Measurements from ENCODE around the gene TMC5. TPM values are rescaled to one million over a fixed set of nuclear protein-coding genes. Genes with fewer than 3 reads are reported as not detected.

TMC5 gene
- total RNA-seq, 1 experiment from 2014 or later = 52.5 TPM

GRCh38 chr16:19521471-19522396 is 104.1 kb downstream of the TMC5 start, which contains the start of gene GDE1:
GDE1 (minus strand) TSS chr16:19522098; CDS start chr16:19521964, 134 bp downstream.
- Histone ChIP-seq H3K4me2 (peak within 1 kb of the TSS; percentile 83), H3K9me3 (ENCODE audit: insufficient read depth, low read depth) (no peaks in the 10 kb centered on the region), H3K27me3 (ENCODE audit: insufficient read depth, low read depth) (no peaks in the 10 kb centered on the region), H3K27ac (peak within 1 kb of the TSS; percentile 76), H3F3A (ENCODE audit: insufficient read depth, low read depth) (peaks cover 27% of the 10 kb centered on the region), H3K9me2 (ENCODE audit: insufficient read depth) (no peaks in the 10 kb centered on the region), H3K79me2 (ENCODE audit: low read depth) (peaks cover 74% of the 10 kb centered on the region), H3K4me3 (peak within 1 kb of the TSS; percentile 74), H4K20me1 (ENCODE audit: insufficient read depth) (no peaks in the 10 kb centered on the region), H3K36me3 (ENCODE audit: low read depth) (peaks cover 4% of the 10 kb centered on the region; the same call in 1 of the 2 replicates), H3K4me1 (replicated peaks; ENCODE audit: insufficient read depth) (peaks cover 68% of the 10 kb centered on the region), H2AFZ (peak within 1 kb of the TSS; percentile 19)
- intact Hi-C loops (cut with micrococcal nuclease; ENCODE audit: unreplicated experiment) = loop anchor here (1.0 to 10.0 kb wide), 7 partner anchors 16 to 721 kb away; partner anchors contain the start of genes ARL6IP1 and TMC7
- TF ChIP-seq, protein P1, sequence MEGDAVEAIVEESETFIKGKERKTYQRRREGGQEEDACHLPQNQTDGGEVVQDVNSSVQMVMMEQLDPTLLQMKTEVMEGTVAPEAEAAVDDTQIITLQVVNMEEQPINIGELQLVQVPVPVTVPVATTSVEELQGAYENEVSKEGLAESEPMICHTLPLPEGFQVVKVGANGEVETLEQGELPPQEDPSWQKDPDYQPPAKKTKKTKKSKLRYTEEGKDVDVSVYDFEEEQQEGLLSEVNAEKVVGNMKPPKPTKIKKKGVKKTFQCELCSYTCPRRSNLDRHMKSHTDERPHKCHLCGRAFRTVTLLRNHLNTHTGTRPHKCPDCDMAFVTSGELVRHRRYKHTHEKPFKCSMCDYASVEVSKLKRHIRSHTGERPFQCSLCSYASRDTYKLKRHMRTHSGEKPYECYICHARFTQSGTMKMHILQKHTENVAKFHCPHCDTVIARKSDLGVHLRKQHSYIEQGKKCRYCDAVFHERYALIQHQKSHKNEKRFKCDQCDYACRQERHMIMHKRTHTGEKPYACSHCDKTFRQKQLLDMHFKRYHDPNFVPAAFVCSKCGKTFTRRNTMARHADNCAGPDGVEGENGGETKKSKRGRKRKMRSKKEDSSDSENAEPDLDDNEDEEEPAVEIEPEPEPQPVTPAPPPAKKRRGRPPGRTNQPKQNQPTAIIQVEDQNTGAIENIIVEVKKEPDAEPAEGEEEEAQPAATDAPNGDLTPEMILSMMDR (conservative IDR thresholded peaks at IDR 0.05) = peak; percentile 46; the same call in 1 of the 2 replicates
- TF ChIP-seq EZH2 (IDR thresholded peaks at IDR 0.05; ENCODE audit: low read depth) = no peak
- ChIA-PET POLR2A (ENCODE audit: unreplicated experiment) (no interaction called here), CTCF (interaction anchor here (0.9 kb wide), 1 partner anchor 75 kb away, joined by 3 read pairs; no protein-coding TSS in a partner anchor)
- BruUV-seq (replicated peaks) = no TSS peak
- peak; percentile 75 to 96 for DNase-seq

- peaks cover 72% of the 10 kb centered on the region for H3K79me2 ChIP-seq (ENCODE audit: low read depth)
Measured at GRCh38 chr16:19522397-19522732, 104.7 kb downstream of the TMC5 start.

DNA sequence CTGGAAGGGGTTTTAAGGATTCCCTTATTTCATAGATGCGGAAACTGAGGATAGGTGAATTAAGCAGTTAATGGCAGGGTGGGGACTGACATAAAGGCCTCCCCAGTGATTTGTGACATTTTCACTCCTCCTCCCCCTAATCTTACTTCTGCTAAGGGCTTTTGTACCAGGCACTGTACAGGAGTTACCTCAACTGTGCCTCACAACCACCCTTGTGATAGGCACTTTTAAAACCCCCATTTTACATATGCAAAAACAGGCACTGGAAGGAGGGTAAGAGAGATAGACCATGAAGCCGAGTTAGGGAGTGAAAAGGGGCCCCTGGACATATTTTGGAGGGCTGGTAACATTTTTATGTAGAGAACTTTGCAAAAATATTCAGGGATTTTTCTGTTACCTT is 105.1 kb downstream of the TMC5 start:
- no peak overlapping the region for H2AFZ ChIP-seq
- H3F3A ChIP-seq (ENCODE audit: insufficient read depth, low read depth) = peaks cover 19% of the 10 kb centered on the region
- H4K20me1 ChIP-seq (ENCODE audit: insufficient read depth) = no peaks in the 10 kb centered on the region
- CTCF ChIA-PET = no interaction called here
- H3K4me3 ChIP-seq = no peak overlapping the region
- no peak overlapping the region for H3K27ac ChIP-seq
- POLR2A ChIA-PET (ENCODE audit: unreplicated experiment) = no interaction called here
- TF ChIP-seq, protein P1 (conservative IDR thresholded peaks at IDR 0.05) = no peak
- TF ChIP-seq EZH2 (IDR thresholded peaks at IDR 0.05; ENCODE audit: low read depth) = no peak
- H3K36me3 ChIP-seq (ENCODE audit: low read depth) = 0 out of 2 replicates have a peak, but pooled peaks cover 2% of the 10 kb centered on the region
- H3K4me2 ChIP-seq = peak overlapping the region; percentile 83; the same call in 1 of the 2 replicates
- peaks cover 58% of the 10 kb centered on the region for H3K4me1 ChIP-seq (replicated peaks; ENCODE audit: insufficient read depth)
- no peak for DNase-seq
- no TSS peak for BruUV-seq (replicated peaks)
- no peaks in the 10 kb centered on the region for H3K9me3 ChIP-seq (ENCODE audit: insufficient read depth, low read depth)
- H3K9me2 ChIP-seq (ENCODE audit: insufficient read depth) = no peaks in the 10 kb centered on the region
- intact Hi-C loops (cut with micrococcal nuclease; ENCODE audit: unreplicated experiment) = loop anchor here (2.0 to 10.0 kb wide), 6 partner anchors 110 to 722 kb away; partner anchors contain the start of genes ARL6IP1 and TMC7
- H3K79me2 ChIP-seq (ENCODE audit: low read depth) = peaks cover 69% of the 10 kb centered on the region
- H3K27me3 ChIP-seq (ENCODE audit: insufficient read depth, low read depth) = no peaks in the 10 kb centered on the region

More at GRCh38 chr16:19522397-19522732, 104.7 kb downstream of the TMC5 start:
- TF ChIP-seq, protein P1 (conservative IDR thresholded peaks at IDR 0.05) = no peak
- no peak for TF ChIP-seq EZH2 (IDR thresholded peaks at IDR 0.05; ENCODE audit: low read depth)
- H3K4me2 ChIP-seq = peak overlapping the region; percentile 83
- no peaks in the 10 kb centered on the region for H3K27me3 ChIP-seq (ENCODE audit: insufficient read depth, low read depth)
- no peaks in the 10 kb centered on the region for H4K20me1 ChIP-seq (ENCODE audit: insufficient read depth)
- ChIA-PET CTCF (no interaction called here), POLR2A (ENCODE audit: unreplicated experiment) (no interaction called here)
- peaks cover 62% of the 10 kb centered on the region for H3K4me1 ChIP-seq (replicated peaks; ENCODE audit: insufficient read depth)
- H3K4me3 ChIP-seq = peak overlapping the region; percentile 74; the same call in 1 of the 2 replicates
- H3K9me3 ChIP-seq (ENCODE audit: insufficient read depth, low read depth) = no peaks in the 10 kb centered on the region
- no peak for DNase-seq
- H3K36me3 ChIP-seq (ENCODE audit: low read depth) = no peaks in the 10 kb centered on the region
- H3K27ac ChIP-seq = no peak overlapping the region
- H3K9me2 ChIP-seq (ENCODE audit: insufficient read depth) = no peaks in the 10 kb centered on the region
- peak overlapping the region; percentile 19; the same call in 1 of the 2 replicates for H2AFZ ChIP-seq
- intact Hi-C loops (cut with micrococcal nuclease; ENCODE audit: unreplicated experiment) = loop anchor here (2.0 to 10.0 kb wide), 6 partner anchors 110 to 722 kb away; partner anchors contain the start of genes ARL6IP1 and TMC7
- peaks cover 21% of the 10 kb centered on the region for H3F3A ChIP-seq (ENCODE audit: insufficient read depth, low read depth)
- no TSS peak for BruUV-seq (replicated peaks)
